DOHH2 (cell line): ENCODE data around the gene ROBO2.

ENCODE experiments used
- CTCF ChIP-seq: fragments of 200-600 bp; sonication (generic); IDR thresholded peaks from one replicate; pipeline ENCODE4 v1.5.1; 2014; ENCODE audit warnings: antibody characterized with exemption, mild to moderate bottlenecking, low read depth, low read length; ENCODE audit not compliant: poor library complexity, severe bottlenecking
- EZH2phosphoT487 ChIP-seq: fragments of 200-600 bp; sonication (generic); IDR thresholded peaks from 2 replicates; pipeline ENCODE4 v1.6.1; 2017; ENCODE audit warnings: borderline replicate concordance, mild to moderate bottlenecking, antibody characterized with exemption, low read length, moderate library complexity, mixed read lengths

DNA sequence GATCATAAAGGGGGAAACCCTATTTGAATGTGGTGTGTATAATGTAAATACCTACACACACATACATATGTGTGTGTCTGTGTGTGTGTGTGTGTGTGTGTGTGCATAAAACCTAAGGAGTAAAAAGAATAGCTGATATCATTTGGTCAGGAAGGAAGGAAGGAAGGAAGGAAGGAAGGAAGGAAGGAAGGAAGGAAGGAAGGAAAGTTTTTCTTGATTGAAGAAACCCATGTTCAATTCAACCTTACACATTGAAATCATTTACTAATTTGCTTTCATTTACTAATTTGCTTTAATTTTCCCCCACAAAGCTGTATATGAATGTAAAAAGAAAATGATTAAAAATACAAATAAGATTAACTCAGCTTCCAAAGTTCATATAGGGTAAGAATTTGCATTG, 386.6 kb downstream of the ROBO2 start:
- TF ChIP-seq CTCF: no peak
- no peak for TF ChIP-seq EZH2phosphoT487
